DND-41 (cell line): Measurements from ENCODE around the gene TPH1.

Experiments used
- ATAC-seq: fragments of 200-7000 bp; cut with Tn5 transposase; 3 replicates; pipeline ENCODE4 v1.9.1; 2021; ENCODE audit warnings: low read depth; ENCODE audit not compliant: insufficient read depth
- DNase-seq: peaks from one replicate; pipeline ENCODE4 v3.0.0-alpha.2; 2020
- H2AFZ ChIP-seq: 2 replicates; pipeline ENCODE4 v1.6.0; 2012; ENCODE audit warnings: low read depth, low read length
- H3K27ac ChIP-seq: 2 replicates; pipeline ENCODE4 v1.5.1; 2012; ENCODE audit warnings: low read length, inconsistent platforms
- H3K27me3 ChIP-seq: fragments of 200-600 bp; sonication (generic); 2 replicates; pipeline ENCODE4 v1.6.0; 2012; ENCODE audit warnings: low read length, mild to moderate bottlenecking, inconsistent platforms; ENCODE audit not compliant: insufficient read depth, poor library complexity
- H3K36me3 ChIP-seq: 2 replicates; pipeline ENCODE4 v1.5.1; 2012; ENCODE audit warnings: low read length, inconsistent platforms; ENCODE audit not compliant: insufficient read depth
- H3K4me1 ChIP-seq: 2 replicates; pipeline ENCODE4 v1.5.1; 2012; ENCODE audit warnings: mild to moderate bottlenecking, low read length; ENCODE audit not compliant: insufficient read depth
- H3K4me2 ChIP-seq: 2 replicates; pipeline ENCODE4 v1.6.0; 2012; ENCODE audit warnings: mild to moderate bottlenecking, moderate library complexity, low read length, inconsistent platforms; ENCODE audit not compliant: insufficient read depth
- H3K4me3 ChIP-seq, 2 experiments: fragments of 200-600 bp in 1 of 2; shearing (Covaris generic) in 1 of 2; 2 replicates each; pipeline ENCODE4 v1.5.1; 2012 to 2016; ENCODE audit warnings: inconsistent platforms in 2 of 2, low read length in 2 of 2, mild to moderate bottlenecking in 2 of 2, low read depth in 1 of 2, moderate library complexity in 1 of 2
- H3K79me2 ChIP-seq: 2 replicates; pipeline ENCODE4 v1.6.0; 2012; ENCODE audit warnings: low read length, inconsistent platforms; ENCODE audit not compliant: insufficient read depth
- H3K9ac ChIP-seq: 2 replicates; pipeline ENCODE4 v1.6.0; 2012; ENCODE audit warnings: low read depth, mild to moderate bottlenecking, inconsistent platforms, low read length, moderate library complexity
- H3K9me3 ChIP-seq: 2 replicates; pipeline ENCODE4 v1.5.1; 2012; ENCODE audit warnings: low read length, moderate library complexity, mild to moderate bottlenecking, inconsistent platforms; ENCODE audit not compliant: insufficient read depth, severe bottlenecking
- H4K20me1 ChIP-seq: 2 replicates; pipeline ENCODE4 v1.6.0; 2012; ENCODE audit warnings: low read length; ENCODE audit not compliant: insufficient read depth
- CTCF ChIP-seq: IDR thresholded peaks from 2 replicates; pipeline ENCODE4 v1.5.1; 2012; ENCODE audit warnings: borderline replicate concordance, low read length, moderate library complexity, mild to moderate bottlenecking; ENCODE audit not compliant: poor library complexity, severe bottlenecking; ENCODE audit errors: extremely low read depth
- EZH2 ChIP-seq: IDR thresholded peaks from 3 replicates; pipeline ENCODE4 v1.6.1; 2012; ENCODE audit warnings: borderline replicate concordance, low read depth, mild to moderate bottlenecking, moderate library complexity, low read length, inconsistent platforms; ENCODE audit not compliant: severe bottlenecking

The TPH1 gene

DNA sequence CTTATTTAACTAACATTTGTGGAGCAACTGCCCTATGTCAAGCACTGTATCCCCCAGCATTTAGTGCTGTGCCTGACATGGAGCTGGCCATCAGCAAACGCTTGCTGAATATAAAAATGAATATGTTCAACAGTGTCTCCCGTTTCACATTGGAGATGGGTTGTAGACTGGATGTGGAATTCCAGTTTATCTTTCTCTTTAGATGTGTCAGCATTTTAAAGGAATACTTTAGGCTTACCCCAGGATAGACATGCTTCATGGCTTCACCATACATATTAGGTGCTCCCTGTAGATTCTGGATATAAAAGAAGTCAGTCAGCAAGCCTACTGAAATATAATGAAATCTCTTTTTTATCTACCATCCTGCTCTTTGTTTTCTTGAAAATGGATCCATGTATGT, 21.3 kb upstream of the TPH1 start:
- no peaks in the 10 kb centered on the region for H3K9me3 ChIP-seq
- TF ChIP-seq CTCF (no peak), EZH2 (no peak)
- H3K9ac ChIP-seq = no peak overlapping the region
- H3K4me1 ChIP-seq = no peaks in the 10 kb centered on the region
- no peak for ATAC-seq
- no peaks in the 10 kb centered on the region for H4K20me1 ChIP-seq
- DNase-seq = no peak
- H3K4me2 ChIP-seq = no peak overlapping the region
- no peak overlapping the region for H3K27ac ChIP-seq
- 0 out of 2 replicates have a peak, but pooled peaks cover 4% of the 10 kb centered on the region for H3K36me3 ChIP-seq
- no peak overlapping the region for H3K4me3 ChIP-seq
- H3K27me3 ChIP-seq = no peaks in the 10 kb centered on the region
- no peaks in the 10 kb centered on the region for H3K79me2 ChIP-seq
- no peak overlapping the region for H2AFZ ChIP-seq

- Histone ChIP-seq H2AFZ (no peak overlapping the region), H4K20me1 (no peaks in the 10 kb centered on the region), H3K27ac (no peak overlapping the region), H3K4me3 (no peak overlapping the region), H3K9ac (no peak overlapping the region), H3K79me2 (no peaks in the 10 kb centered on the region), H3K4me1 (no peaks in the 10 kb centered on the region), H3K36me3 (0 out of 2 replicates have a peak, but pooled peaks cover 4% of the 10 kb centered on the region), H3K4me2 (no peak overlapping the region), H3K27me3 (no peaks in the 10 kb centered on the region), H3K9me3 (no peaks in the 10 kb centered on the region)
- TF ChIP-seq EZH2 = no peak
- TF ChIP-seq CTCF = no peak
- ATAC-seq (no peak), DNase-seq (no peak)
Observed at GRCh38 chr11:18066626-18067025, 20.6 kb upstream of the TPH1 start.

GRCh38 chr11:18065572-18065971, 19.5 kb upstream of the TPH1 start:
- H3K4me1 ChIP-seq = no peaks in the 10 kb centered on the region
- no peaks in the 10 kb centered on the region for H3K9me3 ChIP-seq
- no peaks in the 10 kb centered on the region for H3K27me3 ChIP-seq
- TF ChIP-seq CTCF = no peak
- no peak for TF ChIP-seq EZH2
- no peaks in the 10 kb centered on the region for H3K79me2 ChIP-seq
- no peak overlapping the region for H3K9ac ChIP-seq
- H3K4me3 ChIP-seq = no peak overlapping the region
- ATAC-seq (no peak), DNase-seq (no peak)
- 0 out of 2 replicates have a peak, but pooled peaks cover 4% of the 10 kb centered on the region for H3K36me3 ChIP-seq
- H3K4me2 ChIP-seq = no peak overlapping the region
- no peaks in the 10 kb centered on the region for H4K20me1 ChIP-seq
- H3K27ac ChIP-seq = no peak overlapping the region
- no peak overlapping the region for H2AFZ ChIP-seq
